RPMI8226 (cell line): ENCODE measurements around the gene HLCS.

Experiments
- DNase-seq: peaks from one replicate; pipeline ENCODE4 v3.0.0-alpha.2; 2015

HLCS gene

GRCh38 chr21:36735724-36736320 is 230.6 kb downstream of the HLCS start:
- DNase-seq = no peak

GRCh38 chr21:36735201-36735515 is 231.3 kb downstream of the HLCS start:
- no peak for DNase-seq

GRCh38 chr21:36734367-36735200 is 231.9 kb downstream of the HLCS start:
- no peak for DNase-seq

DNA sequence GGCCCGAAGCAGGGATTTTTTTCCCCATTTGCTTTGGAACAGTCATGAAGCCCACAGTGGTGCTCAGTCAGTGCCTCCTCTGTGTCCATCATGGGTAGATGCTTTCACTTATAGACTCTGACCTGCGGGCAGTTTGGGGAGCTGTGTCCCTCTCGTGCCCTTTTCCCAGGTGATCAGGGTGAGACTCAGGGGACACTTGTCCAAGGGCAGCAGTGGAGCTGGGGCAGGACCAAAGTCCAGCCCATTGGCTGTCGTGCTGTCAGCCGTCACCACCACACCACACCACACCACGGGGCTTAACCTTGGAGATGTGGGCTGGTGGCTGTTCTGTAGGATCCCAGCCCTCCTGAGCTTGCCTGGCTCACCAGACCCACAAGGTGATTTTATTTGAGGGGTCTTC is 232.6 kb downstream of the HLCS start:
- DNase-seq = no peak

DNA sequence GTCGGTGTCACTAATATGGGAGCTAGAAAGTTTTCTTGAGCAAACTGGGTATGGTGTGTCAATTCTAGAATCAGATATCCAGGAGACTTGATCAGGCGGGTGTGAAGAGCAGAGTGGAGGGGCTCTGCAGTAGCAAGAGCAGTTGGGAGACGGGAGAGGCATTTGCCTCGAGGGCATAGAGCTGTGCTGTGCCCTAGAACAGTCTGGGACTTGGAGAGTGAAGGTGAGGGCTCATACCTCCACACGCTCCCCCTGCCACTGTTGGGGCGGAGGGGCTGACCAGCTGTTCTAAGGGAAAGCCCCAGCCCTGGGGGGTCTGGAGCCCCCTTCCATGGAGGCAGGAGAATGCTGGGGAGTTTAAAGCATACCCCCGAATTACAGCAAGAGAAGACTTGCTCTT is 233.7 kb downstream of the HLCS start:
- no peak for DNase-seq

DNA sequence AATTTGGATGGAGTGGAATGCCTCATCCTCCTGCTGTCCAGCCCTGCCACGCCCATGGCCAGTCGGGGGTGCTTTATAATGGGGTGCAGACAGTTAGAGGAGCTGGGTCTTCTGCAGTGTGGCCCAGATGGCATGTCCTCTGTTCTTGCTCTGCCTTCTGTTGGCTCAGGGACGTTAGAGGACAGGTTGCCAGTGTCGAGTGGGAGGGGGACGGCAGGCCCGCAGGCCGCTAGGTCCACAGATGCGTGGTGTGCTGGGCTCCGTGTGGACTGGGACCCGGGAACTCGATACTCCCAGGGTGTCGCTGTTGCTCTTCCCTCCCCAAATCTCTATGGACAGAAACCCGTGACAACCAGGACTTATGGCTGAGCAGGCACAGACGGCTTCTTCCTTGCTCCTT is 234.3 kb downstream of the HLCS start:
- DNase-seq = no peak

- no peak for DNase-seq
Measured at GRCh38 chr21:36730291-36731281, 235.9 kb downstream of the HLCS start.

- DNase-seq = no peak
Measured at GRCh38 chr21:36729310-36729970, 237.0 kb downstream of the HLCS start.

- no peak for DNase-seq
Measured at GRCh38 chr21:36728371-36729111, 237.9 kb downstream of the HLCS start.

DNA sequence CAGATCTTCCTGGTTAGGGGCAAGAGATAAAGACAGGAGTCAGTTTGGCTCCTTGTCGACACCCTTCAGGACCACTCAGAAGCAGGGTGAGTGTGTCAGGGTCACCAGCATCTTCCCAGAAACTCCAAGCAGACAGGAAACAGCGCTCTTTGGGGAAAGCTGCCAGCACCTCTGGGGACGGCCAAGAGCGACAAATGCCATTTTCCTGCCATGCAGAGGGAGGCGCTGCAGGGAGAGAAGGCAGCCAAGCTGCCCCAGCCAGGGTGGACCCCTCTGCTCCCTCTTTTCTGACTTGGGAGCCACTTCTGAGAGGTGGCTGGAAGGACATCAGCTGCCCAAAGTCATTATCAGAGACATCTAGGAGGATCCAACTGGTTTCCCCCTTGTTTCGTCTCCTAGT is 238.6 kb downstream of the HLCS start:
- no peak for DNase-seq

DNA sequence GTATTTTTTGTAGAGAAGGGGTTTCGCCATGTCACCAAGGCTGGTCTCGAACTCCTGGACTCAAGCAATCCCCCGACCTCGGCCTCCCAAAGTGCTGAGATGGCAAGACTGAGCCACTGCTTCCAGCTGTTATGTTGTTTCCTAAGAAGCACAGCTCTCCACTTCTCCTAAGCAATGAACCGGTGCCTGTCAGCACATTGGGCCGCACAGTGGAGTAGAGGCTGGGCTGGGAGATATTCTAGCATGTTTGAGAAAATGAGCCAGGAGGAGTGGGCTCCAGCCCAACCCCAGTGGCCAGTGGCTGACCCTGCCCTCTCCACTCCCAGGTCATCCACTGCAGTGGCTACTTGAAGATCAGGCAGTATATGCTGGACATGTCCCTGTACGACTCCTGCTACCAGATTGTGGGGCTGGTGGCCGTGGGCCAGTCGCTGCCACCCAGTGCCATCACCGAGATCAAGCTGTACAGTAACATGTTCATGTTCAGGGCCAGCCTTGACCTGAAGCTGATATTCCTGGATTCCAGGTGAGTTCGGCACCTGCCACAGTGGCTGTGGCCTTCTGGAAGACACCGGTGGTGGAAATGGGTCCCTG is 240.6 kb downstream of the HLCS start:
- no peak for DNase-seq

DNA sequence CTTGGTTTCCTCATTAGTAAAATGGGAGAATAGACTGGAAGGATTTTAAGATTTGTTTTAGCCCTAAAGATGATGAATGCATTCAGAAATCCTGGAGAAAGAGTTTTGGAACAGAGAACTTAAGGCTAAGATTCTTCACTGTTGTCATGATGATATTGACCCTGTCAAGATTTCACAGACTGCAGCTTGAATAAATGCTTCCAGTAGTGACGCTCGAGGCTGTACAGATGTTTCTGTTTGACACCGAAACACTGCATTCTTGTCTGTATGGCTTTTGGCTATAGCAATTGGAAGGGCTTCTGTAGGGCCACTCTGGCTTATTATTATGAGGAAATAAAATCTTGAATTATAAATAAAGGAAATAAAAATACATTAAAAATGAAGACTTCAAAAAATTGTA is 241.8 kb downstream of the HLCS start:
- DNase-seq = no peak

DNA sequence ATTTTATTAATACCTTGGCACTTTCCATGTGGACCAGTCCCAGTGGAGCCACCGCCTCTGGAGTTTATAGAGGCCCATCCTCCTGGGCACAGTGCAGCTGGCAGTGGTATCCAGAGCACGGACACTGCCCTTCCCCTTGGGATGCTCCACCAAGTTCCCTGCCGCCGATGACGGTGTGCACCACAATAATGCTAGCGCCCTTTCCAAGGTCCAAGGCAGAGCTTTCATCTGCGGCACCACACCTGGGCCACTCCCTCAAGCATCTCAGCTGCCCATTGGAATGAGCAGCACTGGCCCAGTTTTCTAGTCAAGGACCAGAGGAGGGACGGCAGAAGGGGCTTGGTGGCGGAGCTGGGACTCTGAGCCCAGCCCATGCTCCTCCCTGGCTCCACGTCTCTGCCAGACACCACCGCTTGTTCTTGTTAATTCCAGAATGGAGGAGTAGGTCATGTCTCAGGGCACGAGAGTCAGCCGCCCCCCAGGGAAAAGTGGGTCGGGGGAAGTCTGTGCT is 243.0 kb downstream of the HLCS start:
- DNase-seq = no peak

GRCh38 chr21:36722370-36723368 is 243.8 kb downstream of the HLCS start:
- no peak for DNase-seq

DNA sequence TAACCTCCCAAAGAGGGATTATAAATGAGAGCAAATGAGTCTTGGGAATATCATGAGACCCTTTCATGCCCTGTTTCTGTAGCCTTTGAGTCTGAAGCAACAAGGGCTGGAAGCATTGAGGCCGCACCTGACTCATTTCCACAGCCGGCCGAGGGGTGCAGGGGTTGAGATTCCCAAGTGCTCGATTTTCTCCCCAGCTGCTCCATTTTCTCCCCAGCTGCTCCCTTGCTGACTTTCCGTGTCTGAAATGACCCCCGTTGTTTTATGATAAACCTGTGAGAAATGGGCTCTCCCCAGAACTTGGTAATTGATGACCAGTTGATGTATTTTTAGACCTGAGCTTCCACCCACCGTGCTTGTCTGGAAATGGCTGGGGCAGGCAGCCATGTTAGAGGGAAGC is 244.7 kb downstream of the HLCS start:
- DNase-seq = no peak

GRCh38 chr21:36719614-36720013 is 246.9 kb downstream of the HLCS start:
- no peak for DNase-seq

GRCh38 chr21:36718951-36719501 is 247.4 kb downstream of the HLCS start:
- DNase-seq = no peak

DNA sequence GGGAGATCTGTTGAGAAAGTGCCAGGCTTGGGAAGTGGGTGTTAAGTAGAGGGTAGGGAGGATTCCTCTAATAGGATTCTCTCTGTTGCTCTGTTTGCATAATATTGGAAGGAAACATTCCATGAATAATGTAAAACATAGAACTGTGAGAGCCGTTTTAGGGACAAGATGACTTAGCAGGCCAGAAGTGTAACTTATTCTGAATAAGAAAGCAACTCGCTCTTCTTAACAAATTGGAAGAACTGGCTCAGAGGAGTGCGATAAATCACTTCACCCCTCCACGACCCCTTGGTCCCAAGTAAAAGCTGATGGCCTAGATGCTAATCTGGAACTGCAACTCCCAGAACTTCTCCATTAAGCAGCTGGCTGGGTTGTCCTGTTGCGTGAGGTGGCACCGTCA is 248.5 kb downstream of the HLCS start:
- no peak for DNase-seq

DNA sequence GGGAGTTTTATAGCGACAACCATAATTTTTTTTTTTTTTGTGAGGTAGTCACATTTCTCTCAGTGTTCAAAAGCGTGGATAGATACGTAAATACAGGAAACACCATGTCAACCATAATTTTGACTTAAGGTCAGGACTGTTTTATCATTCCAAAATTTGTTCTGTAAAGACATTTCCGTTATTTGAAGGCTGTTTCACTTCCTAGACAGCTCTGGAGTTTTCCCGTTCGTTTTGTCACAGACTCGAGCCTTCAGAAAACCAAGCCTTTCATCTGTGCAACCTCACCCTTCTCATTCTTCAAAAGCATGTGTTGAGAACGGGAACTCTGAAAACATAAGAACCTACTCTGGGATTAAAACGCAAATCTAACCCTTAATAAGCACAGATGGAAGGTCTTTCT is 249.6 kb downstream of the HLCS start:
- no peak for DNase-seq

- no peak for DNase-seq
Measured at GRCh38 chr21:36716387-36716786, 250.1 kb downstream of the HLCS start.
